GM06990 (cell line): Measurements from ENCODE around the gene NF2.

ENCODE experiments used
- DNase-seq: peaks from one replicate; pipeline ENCODE4 v3.0.0-alpha.2; 2011; ENCODE audit not compliant: insufficient read length; ENCODE audit errors: extremely low read depth
- H3K27me3 ChIP-seq: replicated peaks from 2 replicates; pipeline ENCODE4 v1.6.0; 2011; ENCODE audit warnings: low read length; ENCODE audit not compliant: control insufficient read depth, insufficient read depth
- H3K36me3 ChIP-seq: 2 replicates; pipeline ENCODE4 v1.5.1; 2011; ENCODE audit warnings: low read length; ENCODE audit not compliant: control insufficient read depth, insufficient read depth
- H3K4me3 ChIP-seq: replicated peaks from 2 replicates; pipeline ENCODE4 v1.5.1; 2011; ENCODE audit warnings: low read depth, mild to moderate bottlenecking, control low read depth, low read length
- TF ChIP-seq, protein P1 (sequence below): IDR thresholded peaks from 2 replicates; pipeline ENCODE4 v1.5.1; 2011; ENCODE audit warnings: low read length, control low read depth, mild to moderate bottlenecking, inconsistent platforms; ENCODE audit not compliant: insufficient read depth, poor library complexity, severe bottlenecking

NF2 gene

DNA sequence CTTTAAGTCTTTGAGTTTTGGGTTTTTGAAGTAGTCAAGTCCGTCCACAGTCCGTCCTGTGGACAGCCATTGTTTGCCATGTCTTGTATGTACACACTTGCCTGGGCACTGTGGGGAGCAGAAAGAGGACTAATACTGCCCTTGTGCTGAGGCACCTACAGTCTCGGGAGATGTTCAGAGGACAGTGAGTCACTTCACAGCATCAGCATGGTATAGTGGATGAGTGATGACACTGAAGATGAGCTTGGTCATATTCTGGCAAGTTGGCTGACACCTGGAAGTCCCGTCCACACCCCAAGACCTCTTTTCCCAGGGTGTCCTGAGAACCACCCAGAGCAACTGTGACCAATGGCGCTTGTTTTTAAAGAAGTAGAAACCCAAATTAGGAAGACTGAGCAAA, 29.2 kb downstream of the NF2 start:
- DNase-seq = no peak
- Histone ChIP-seq H3K36me3 (no peaks in the 10 kb centered on the region), H3K4me3 (no peak overlapping the region), H3K27me3 (no peaks in the 10 kb centered on the region)
- TF ChIP-seq, protein P1, sequence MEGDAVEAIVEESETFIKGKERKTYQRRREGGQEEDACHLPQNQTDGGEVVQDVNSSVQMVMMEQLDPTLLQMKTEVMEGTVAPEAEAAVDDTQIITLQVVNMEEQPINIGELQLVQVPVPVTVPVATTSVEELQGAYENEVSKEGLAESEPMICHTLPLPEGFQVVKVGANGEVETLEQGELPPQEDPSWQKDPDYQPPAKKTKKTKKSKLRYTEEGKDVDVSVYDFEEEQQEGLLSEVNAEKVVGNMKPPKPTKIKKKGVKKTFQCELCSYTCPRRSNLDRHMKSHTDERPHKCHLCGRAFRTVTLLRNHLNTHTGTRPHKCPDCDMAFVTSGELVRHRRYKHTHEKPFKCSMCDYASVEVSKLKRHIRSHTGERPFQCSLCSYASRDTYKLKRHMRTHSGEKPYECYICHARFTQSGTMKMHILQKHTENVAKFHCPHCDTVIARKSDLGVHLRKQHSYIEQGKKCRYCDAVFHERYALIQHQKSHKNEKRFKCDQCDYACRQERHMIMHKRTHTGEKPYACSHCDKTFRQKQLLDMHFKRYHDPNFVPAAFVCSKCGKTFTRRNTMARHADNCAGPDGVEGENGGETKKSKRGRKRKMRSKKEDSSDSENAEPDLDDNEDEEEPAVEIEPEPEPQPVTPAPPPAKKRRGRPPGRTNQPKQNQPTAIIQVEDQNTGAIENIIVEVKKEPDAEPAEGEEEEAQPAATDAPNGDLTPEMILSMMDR = no peak

- Histone ChIP-seq H3K27me3 (no peaks in the 10 kb centered on the region), H3K4me3 (no peak overlapping the region), H3K36me3 (no peaks in the 10 kb centered on the region)
- no peak for DNase-seq
- TF ChIP-seq, protein P1 = no peak
These were observed 30.3 kb downstream of the NF2 start for GRCh38 chr22:29633514-29634312.

- TF ChIP-seq, protein P1 = no peak
- H3K4me3 ChIP-seq = no peak overlapping the region
- DNase-seq = no peak
- H3K36me3 ChIP-seq = no peaks in the 10 kb centered on the region
- no peaks in the 10 kb centered on the region for H3K27me3 ChIP-seq
These were observed 31.4 kb downstream of the NF2 start for GRCh38 chr22:29634847-29635246.

- DNase-seq = no peak
- TF ChIP-seq, protein P1 = peak; percentile 76
- Histone ChIP-seq H3K4me3 (no peak overlapping the region), H3K36me3 (no peaks in the 10 kb centered on the region), H3K27me3 (no peaks in the 10 kb centered on the region)
These were observed 32.4 kb downstream of the NF2 start for GRCh38 chr22:29635734-29636357.

GRCh38 chr22:29636751-29637150, 33.3 kb downstream of the NF2 start:
- DNase-seq = no peak
- no peaks in the 10 kb centered on the region for H3K36me3 ChIP-seq

More at GRCh38 chr22:29636751-29637150, 33.3 kb downstream of the NF2 start:
- Histone ChIP-seq H3K27me3 (no peaks in the 10 kb centered on the region), H3K4me3 (no peak overlapping the region)
- TF ChIP-seq, protein P1 = no peak
